PC-3 (cell line): ENCODE results near the gene PASK.

Experiments
- CTCF ChIP-seq: fragments of 300-600 bp; sonication (generic); conservative IDR thresholded peaks from 2 replicates; pipeline ENCODE4 v1.5.1; 2017; ENCODE audit warnings: antibody characterized with exemption, low read depth, mild to moderate bottlenecking, low read length
- EZH2 ChIP-seq: fragments of 300-600 bp; sonication (generic); IDR thresholded peaks from one replicate; pipeline ENCODE4 v1.6.1; 2017; ENCODE audit warnings: antibody characterized with exemption, mild to moderate bottlenecking, low read length; ENCODE audit not compliant: unreplicated experiment
- EZH2phosphoT487 ChIP-seq: fragments of 300-600 bp; sonication (generic); IDR thresholded peaks from 2 replicates; pipeline ENCODE4 v1.6.1; 2018; ENCODE audit warnings: mild to moderate bottlenecking, antibody characterized with exemption, low read length, borderline replicate concordance

- no peak for TF ChIP-seq CTCF
- no peak for TF ChIP-seq EZH2
- TF ChIP-seq EZH2phosphoT487: no peak
Measured at GRCh38 chr2:241190291-241190981, 41.2 kb upstream of the PASK start.
